ENCODE measurements around the gene EP400.

GRCh38 chr12:132095520-132096409 is 146.0 kb downstream of the EP400 start:
- TF ChIP-seq, protein P1, sequence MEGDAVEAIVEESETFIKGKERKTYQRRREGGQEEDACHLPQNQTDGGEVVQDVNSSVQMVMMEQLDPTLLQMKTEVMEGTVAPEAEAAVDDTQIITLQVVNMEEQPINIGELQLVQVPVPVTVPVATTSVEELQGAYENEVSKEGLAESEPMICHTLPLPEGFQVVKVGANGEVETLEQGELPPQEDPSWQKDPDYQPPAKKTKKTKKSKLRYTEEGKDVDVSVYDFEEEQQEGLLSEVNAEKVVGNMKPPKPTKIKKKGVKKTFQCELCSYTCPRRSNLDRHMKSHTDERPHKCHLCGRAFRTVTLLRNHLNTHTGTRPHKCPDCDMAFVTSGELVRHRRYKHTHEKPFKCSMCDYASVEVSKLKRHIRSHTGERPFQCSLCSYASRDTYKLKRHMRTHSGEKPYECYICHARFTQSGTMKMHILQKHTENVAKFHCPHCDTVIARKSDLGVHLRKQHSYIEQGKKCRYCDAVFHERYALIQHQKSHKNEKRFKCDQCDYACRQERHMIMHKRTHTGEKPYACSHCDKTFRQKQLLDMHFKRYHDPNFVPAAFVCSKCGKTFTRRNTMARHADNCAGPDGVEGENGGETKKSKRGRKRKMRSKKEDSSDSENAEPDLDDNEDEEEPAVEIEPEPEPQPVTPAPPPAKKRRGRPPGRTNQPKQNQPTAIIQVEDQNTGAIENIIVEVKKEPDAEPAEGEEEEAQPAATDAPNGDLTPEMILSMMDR (tag by site-specific recombination; IDR thresholded peaks at IDR 0.05) = no peak
- no peak for TF ChIP-seq ZNF280D (tag by site-specific recombination; IDR thresholded peaks at IDR 0.05)
- no peak for TF ChIP-seq ZNF549 (tag by site-specific recombination; IDR thresholded peaks at IDR 0.05)
- no peak for TF ChIP-seq ZNF501 (tag by site-specific recombination; IDR thresholded peaks at IDR 0.05)
- TF ChIP-seq ZNF571 (tag by site-specific recombination; IDR thresholded peaks at IDR 0.05) = no peak
- TF ChIP-seq ZNF510 (tag by site-specific recombination; IDR thresholded peaks at IDR 0.05; ENCODE audit: insufficient replicate concordance) = no peak
- no peak for TF ChIP-seq ZNF777 (tag by site-specific recombination; IDR thresholded peaks at IDR 0.05; ENCODE audit: borderline replicate concordance)
- no peak for TF ChIP-seq ZNF548 (tag by site-specific recombination; IDR thresholded peaks at IDR 0.05)
